K562 (cell line): ENCODE data around the gene DDX20. TPM values are rescaled to one million over a fixed set of nuclear protein-coding genes. Genes with fewer than 3 reads are reported as not detected.

ENCODE experiments used
- ATAC-seq: fragments of 200-7000 bp; cut with Tn5 transposase; 3 replicates; pipeline ENCODE4 v1.9.1; 2020; ENCODE audit warnings: moderate library complexity
- BruUV-seq: library from RNA; stranded (reverse); fragments of 400-500 nt; replicated peaks from 2 replicates; lab custom pipeline; 2021; lab: Mats Ljungman, UMichigan
- CTCF ChIA-PET: fragments of 300-600 bp; formaldehyde crosslinking; extraction: SDS; loops from one replicate; lab custom pipeline; 2021; ENCODE audit warnings: low intra/inter-chr PET ratio; lab: Yijun Ruan, JAX
- POLR2A ChIA-PET: fragments of 300-600, 350-650 bp; sonication (Branson Sonifier 250); formaldehyde crosslinking; extraction: SDS; loops from one replicate; lab custom pipeline; 2021; ENCODE audit warnings: antibody characterized with exemption, inconsistent platforms; lab: Yijun Ruan, JAX
- DNase-seq, 4 experiments: peaks; one replicate each; pipeline versions ENCODE4 v3.0.0 to v3.0.0-alpha.2; 2011 to 2018; ENCODE audit warnings: low spot score in 3 of 4, mixed read lengths in 3 of 4; ENCODE audit errors: extremely low read depth in 1 of 4
- FAIRE-seq: peaks from 2 replicates; lab custom pipeline; 2011; peaks lifted over from hg19 to GRCh38; lab: Jason Lieb, UNC
- H2AFZ ChIP-seq: 2 replicates; pipeline ENCODE4 v1.6.0; 2011; ENCODE audit warnings: low read depth, low read length, control low read depth, inconsistent platforms
- H3K27ac ChIP-seq: fragments of 200-600 bp; 3 replicates; pipeline ENCODE4 v1.8.0; 2011; ENCODE audit warnings: low read depth, mild to moderate bottlenecking, control low read depth, inconsistent platforms, low read length, moderate library complexity, mixed read lengths; ENCODE audit errors: extremely low read depth
- H3K27me3 ChIP-seq, 2 experiments: fragments of 300-600 bp in 1 of 2; 2 replicates in 1 of 2; 3 replicates in 1 of 2; pipeline versions ENCODE4 v1.6.0 to v1.8.0; 2011; ENCODE audit warnings: inconsistent platforms in 2 of 2, low read length in 2 of 2, mild to moderate bottlenecking in 1 of 2, mixed read lengths in 1 of 2, moderate library complexity in 1 of 2; ENCODE audit not compliant: control insufficient read depth in 2 of 2, insufficient read depth in 2 of 2
- H3K36me3 ChIP-seq: fragments of 300-600 bp; 3 replicates; pipeline ENCODE4 v1.8.0; 2011; ENCODE audit warnings: mild to moderate bottlenecking, low read length, inconsistent platforms; ENCODE audit not compliant: control insufficient read depth, insufficient read depth
- H3K4me1 ChIP-seq, 2 experiments: fragments of 200-600 bp in 1 of 2; replicated peaks in 1 of 2; 2 replicates in 1 of 2; 3 replicates in 1 of 2; pipeline versions ENCODE4 v1.5.1 to v1.8.0; 2011; ENCODE audit warnings: inconsistent platforms in 2 of 2, low read length in 2 of 2, mild to moderate bottlenecking in 1 of 2, mixed read lengths in 1 of 2, moderate library complexity in 1 of 2; ENCODE audit not compliant: control insufficient read depth in 2 of 2, insufficient read depth in 2 of 2
- H3K4me2 ChIP-seq: 2 replicates; pipeline ENCODE4 v1.6.1; 2011; ENCODE audit warnings: low read length, control low read depth, inconsistent platforms, mixed read lengths; ENCODE audit not compliant: insufficient read depth
- H3K4me3 ChIP-seq: fragments of 200-600 bp; sonication (generic), shearing (Covaris generic); 2 replicates; pipeline ENCODE4 v1.5.1; 2016; ENCODE audit warnings: control low read depth, inconsistent platforms
- H3K79me2 ChIP-seq: fragments of 200-600 bp; 3 replicates; pipeline ENCODE4 v1.8.0; 2011; ENCODE audit warnings: low read length, inconsistent platforms; ENCODE audit not compliant: control insufficient read depth, insufficient read depth
- H3K9ac ChIP-seq, 2 experiments: 2 replicates each; pipeline versions ENCODE4 v1.6.0 to v1.6.1; 2011; ENCODE audit warnings: low read depth in 2 of 2, low read length in 2 of 2, control low read depth in 1 of 2, inconsistent platforms in 1 of 2, mild to moderate bottlenecking in 1 of 2, mixed read lengths in 1 of 2; ENCODE audit not compliant: insufficient read depth in 1 of 2
- H3K9me1 ChIP-seq: one replicate; pipeline ENCODE4 v1.6.0; 2011; ENCODE audit warnings: inconsistent platforms, mild to moderate bottlenecking, low read length, moderate library complexity; ENCODE audit not compliant: control insufficient read depth, insufficient read depth
- H3K9me3 ChIP-seq: replicated peaks from 2 replicates; pipeline ENCODE4 v1.5.1; 2011; ENCODE audit warnings: low read depth, low read length, inconsistent platforms; ENCODE audit not compliant: control insufficient read depth, insufficient read depth
- H4K20me1 ChIP-seq: replicated peaks from 2 replicates; pipeline ENCODE4 v1.6.1; 2011; ENCODE audit warnings: low read length, inconsistent platforms, mixed read lengths; ENCODE audit not compliant: control insufficient read depth, insufficient read depth
- ATF3 ChIP-seq, 2 experiments: fragments of 450-650 bp in 1 of 2; sonication (generic) in 1 of 2; formaldehyde crosslinking in 1 of 2; IDR thresholded peaks in 1 of 2; conservative IDR thresholded peaks in 1 of 2; 2 replicates each; pipeline versions ENCODE4 v1.6.1 to v1.8.1; 2016 to 2023; ENCODE audit warnings: mild to moderate bottlenecking in 2 of 2, moderate library complexity in 2 of 2, inconsistent platforms in 1 of 2, missing genetic modification reagents in 1 of 2
- L3MBTL2 ChIP-seq: fragments of 450-650 bp; IDR thresholded peaks from 2 replicates; pipeline ENCODE4 v1.6.1; 2016; ENCODE audit warnings: mild to moderate bottlenecking, moderate library complexity
- MEF2A ChIP-seq: IDR thresholded peaks from 2 replicates; pipeline ENCODE4 v1.6.1; 2011; ENCODE audit warnings: low read depth, mild to moderate bottlenecking, low read length, moderate library complexity; ENCODE audit not compliant: control insufficient read depth
- PRDM10 ChIP-seq: fragments of 450-650 bp; IDR thresholded peaks from 2 replicates; pipeline ENCODE4 v1.6.1; 2018; ENCODE audit not compliant: partially characterized antibody
- TCF7L2 ChIP-seq: fragments of 150-350 bp; IDR thresholded peaks from 2 replicates; pipeline ENCODE4 v1.6.1; 2016; ENCODE audit warnings: low read depth, mild to moderate bottlenecking, low read length, moderate library complexity
- TRIM24 ChIP-seq, 2 experiments: fragments of 450-650 bp; IDR thresholded peaks; 2 replicates each; pipeline ENCODE4 v1.6.1; 2016
- WGBS: fragments of 100-300 bp; shearing (Covaris generic); methylation state at CpG from one replicate; pipeline ENCODE4 v1.1.6; 2016; ENCODE audit warnings: low coverage, mixed read lengths; ENCODE audit not compliant: insufficient coverage; ENCODE audit errors: missing lambda C conversion rate; 5-methylcytosine and 5-hydroxymethylcytosine counted together
- in situ Hi-C: fragments of 300-500 bp; cut with MboI; formaldehyde crosslinking; loops from 4 replicates; pipeline ENCODE4 v1.15.0; 2018; ENCODE audit warnings: inconsistent platforms, mixed read lengths
- intact Hi-C: fragments of 100-400 bp; cut with micrococcal nuclease; formaldehyde crosslinking; loops from 2 replicates; pipeline ENCODE4 v1.14.2; 2022
- polyA plus RNA-seq, 8 experiments: library from polyadenylated mRNA; depleted of rRNA in 4 of 8; stranded (reverse) in 5 of 8; unstranded in 3 of 8; fragments of >200 nt; fragmentation: Nextera tagmentation in 2 of 8; fragmentation: Illumina TruSeq in 1 of 8; extraction: Ambion mirVana in 2 of 8; extraction: Trizol in 1 of 8; gene quantifications; 2 replicates each; pipeline versions ENCODE4 v1.2.1 to v1.2.3, GENCODE V29; 2011 to 2014; ENCODE audit warnings: inconsistent platforms in 1 of 8, missing spikeins in 1 of 8
- total RNA-seq, 7 experiments: library from RNA; depleted of rRNA in 6 of 7; stranded (reverse); fragments of >200 nt in 6 of 7; fragmentation: Illumina TruSeq in 2 of 7; extraction: Trizol in 2 of 7; gene quantifications; 2 replicates each; pipeline versions ENCODE4 v1.2.1 to v1.2.3, GENCODE V29; 2011 to 2021; ENCODE audit warnings: low replicate concordance in 1 of 7

DDX20 gene
- total and polyA plus RNA-seq, 9 of the 15 experiments (the other 6 are each of a cell fraction or from before 2014, with no cell fraction given) = 8.3 to 33.4 (median 24.5) TPM

GRCh38 chr1:111789666-111790316 lies 34.1 kb downstream of the DDX20 start (continued):
- peak; percentile 24 for TF ChIP-seq PRDM10
- no peak for TF ChIP-seq TCF7L2
- peak; percentile 65 for TF ChIP-seq ATF3 (IDR thresholded peaks at IDR 0.05)
- TF ChIP-seq ATF3 (CRISPR knock-in tag; conservative IDR thresholded peaks at IDR 0.05) = no peak

GRCh38 chr1:111791776-111792175 lies 36.1 kb downstream of the DDX20 start:
- no TSS peak for BruUV-seq
- Histone ChIP-seq H3K36me3 (no peaks in the 10 kb centered on the region), H3K9me1 (no peaks in the 10 kb centered on the region), H3K4me2 (no peak overlapping the region), H3K4me3 (no peak overlapping the region), H3K9me3 (no peaks in the 10 kb centered on the region), H3K79me2 (no peaks in the 10 kb centered on the region), H2AFZ (no peak overlapping the region)
- 0% methylated on average over 6 of the region's 6 CpGs for WGBS
- FAIRE-seq (no peak), ATAC-seq (no peak)
- in situ Hi-C loops = no loop called here
- TF ChIP-seq L3MBTL2 = no peak
- TF ChIP-seq TRIM24 (IDR thresholded peaks at IDR 0.05) = no peak
- no peak for TF ChIP-seq MEF2A
- TF ChIP-seq, all 486 proteins: peak for 0
- no peak overlapping the region for H3K9ac ChIP-seq
- H3K4me1 ChIP-seq = no peaks in the 10 kb centered on the region
- peaks cover 32 to 36% of the 10 kb centered on the region in 2 experiments for H3K27me3 ChIP-seq
- H3K27ac ChIP-seq = no peak overlapping the region
- H4K20me1 ChIP-seq = 0 out of 2 replicates have a peak, but pooled peaks cover 5% of the 10 kb centered on the region
- intact Hi-C loops = no loop called here
- DNase-seq = no peak
- ChIA-PET POLR2A (interaction anchor here (0.6 to 0.7 kb wide), 3 partner anchors 284 to 535 kb away, joined by 3 to 4 read pairs (median 3); no protein-coding TSS in a partner anchor), CTCF (interaction anchor here (0.6 kb wide), 1 partner anchor 546 kb away, joined by 3 read pairs; no protein-coding TSS in a partner anchor)
